EH (cell line): ENCODE results near the gene SPOCK1.

ENCODE experiments used
- DNase-seq: peaks from one replicate; pipeline ENCODE4 v3.0.0-alpha.2; 2015; ENCODE audit warnings: low read depth

SPOCK1 gene

DNA sequence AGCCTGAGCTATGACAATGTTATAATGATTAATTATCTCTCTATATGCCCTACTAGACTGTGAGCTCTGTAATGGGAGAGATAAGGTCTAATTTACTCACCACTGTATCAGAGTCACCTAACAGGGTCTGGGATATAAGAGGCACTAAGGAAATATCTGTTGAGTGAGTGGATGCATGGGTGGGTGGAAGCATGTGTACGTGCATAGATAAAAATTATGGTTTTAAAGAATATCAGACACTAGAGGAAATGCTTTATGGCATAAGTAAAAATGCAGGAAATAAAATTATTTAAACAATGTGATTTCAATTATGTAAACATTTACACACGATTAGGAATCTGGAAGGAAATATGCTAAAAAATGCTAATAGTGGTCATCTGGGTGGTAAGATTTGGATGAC, 137.8 kb downstream of the SPOCK1 start:
- DNase-seq: peak; percentile 81

DNA sequence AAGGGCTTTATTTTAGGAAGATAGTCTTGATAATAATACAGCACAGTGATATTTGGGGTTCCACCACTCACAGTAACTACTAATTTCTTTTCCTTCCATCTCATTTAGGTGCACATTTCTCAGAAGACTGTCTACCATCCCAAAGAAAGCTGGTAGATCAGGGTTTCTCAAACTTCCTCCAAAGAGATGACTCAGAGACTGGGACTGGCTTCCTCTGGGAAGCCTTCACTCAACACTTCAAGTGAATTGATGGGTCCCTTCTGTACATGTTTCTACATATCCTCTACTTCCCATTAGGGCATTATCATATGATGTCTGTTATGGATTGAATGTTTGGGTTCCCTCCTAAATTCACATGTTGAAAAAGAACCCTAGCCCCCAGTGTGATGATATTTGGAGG, 138.5 kb downstream of the SPOCK1 start:
- DNase-seq: peak; percentile 49

DNA sequence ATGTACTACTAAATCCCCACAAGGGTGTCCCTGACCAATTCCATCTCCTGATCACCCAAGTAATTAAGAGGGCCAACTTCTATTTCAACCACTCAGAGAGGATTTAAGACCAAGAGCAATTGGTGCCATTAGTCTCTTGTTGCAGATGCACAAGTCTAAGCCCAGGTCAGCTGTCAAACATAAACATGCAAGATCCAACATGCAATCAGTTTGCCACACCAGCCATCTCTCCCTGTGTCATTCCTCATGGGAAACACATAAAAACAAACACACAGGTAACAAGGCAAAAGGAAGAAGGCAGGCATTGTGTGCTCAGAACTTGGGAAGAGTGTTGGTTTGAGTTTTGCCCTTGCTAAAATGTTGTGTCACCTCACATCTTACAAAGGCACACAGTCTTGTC, 139.2 kb downstream of the SPOCK1 start:
- no peak for DNase-seq

DNA sequence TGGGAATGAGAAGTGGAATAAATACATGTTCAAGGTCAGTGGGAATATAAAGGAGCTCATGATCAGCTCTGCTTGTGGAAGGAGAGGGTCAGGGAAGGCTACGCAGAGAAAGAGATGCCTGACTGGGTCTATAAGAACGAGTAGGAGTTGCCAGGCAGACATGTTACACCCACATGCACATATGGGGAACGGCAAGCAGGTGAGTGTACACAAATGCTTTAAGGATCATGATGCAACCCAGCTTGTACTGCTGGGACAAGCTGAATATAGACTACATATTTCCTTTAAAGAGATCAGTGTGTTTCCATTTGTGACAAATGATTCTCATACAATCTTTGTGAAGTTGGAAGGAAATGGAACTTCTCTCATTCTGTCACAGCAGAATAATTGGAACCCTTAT, 141.7 kb downstream of the SPOCK1 start:
- DNase-seq: no peak

DNA sequence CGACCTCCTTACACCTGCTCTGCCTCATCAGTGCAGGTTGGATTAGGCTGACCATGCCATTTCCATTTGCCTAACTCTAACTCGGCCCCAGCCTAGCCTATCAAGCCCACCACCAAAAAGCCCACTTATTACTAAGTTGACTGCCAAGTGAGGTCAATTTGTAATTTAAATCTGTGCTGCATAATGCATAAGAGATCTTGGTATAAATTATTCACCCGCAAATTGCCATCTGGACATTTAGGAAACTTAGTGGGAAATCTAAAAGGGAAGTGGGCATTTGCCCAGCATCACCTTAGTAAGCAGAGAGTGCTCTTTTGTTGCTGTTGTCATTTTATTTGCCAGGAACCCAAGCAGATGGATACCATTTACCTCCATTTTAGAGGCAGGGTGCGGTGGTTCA, 143.0 kb downstream of the SPOCK1 start:
- no peak for DNase-seq

DNA sequence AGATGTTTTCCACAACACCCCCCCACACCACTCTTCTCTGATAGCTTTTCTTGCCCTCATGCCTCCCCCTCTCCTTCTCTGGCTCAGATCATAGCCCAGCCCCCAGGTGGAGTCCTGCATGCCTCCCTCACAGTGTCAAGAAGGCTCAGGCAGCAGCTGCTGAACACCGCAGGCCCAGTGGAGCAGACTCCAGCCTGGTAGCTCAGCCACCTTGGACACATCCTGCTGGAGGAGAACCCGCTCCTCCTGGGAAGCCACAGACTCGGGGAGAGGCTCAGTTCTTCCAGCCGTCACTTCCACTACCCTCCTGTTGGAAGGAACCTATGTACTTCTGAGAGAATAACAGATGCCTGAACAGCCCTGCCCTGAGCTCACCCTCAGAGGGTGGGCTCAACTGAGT, 143.4 kb downstream of the SPOCK1 start:
- DNase-seq: no peak

DNA sequence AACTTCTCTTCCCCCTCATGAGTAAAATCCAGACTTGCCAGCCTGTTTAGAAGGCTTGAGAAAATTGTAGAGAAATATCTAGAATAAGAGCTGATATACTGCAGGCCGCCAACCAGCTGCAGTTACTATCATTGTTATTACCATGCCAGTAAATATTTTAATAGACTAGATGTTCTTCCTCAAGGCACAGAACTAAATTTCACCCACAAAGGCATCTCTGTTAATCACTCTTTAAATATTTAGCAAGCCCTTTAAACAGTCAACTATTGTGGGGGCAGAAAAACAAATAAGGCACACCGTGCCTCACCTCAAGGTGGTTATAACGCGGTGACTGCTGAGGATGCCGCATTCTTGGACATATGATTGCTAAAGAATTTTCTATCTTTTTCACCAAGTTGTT, 147.0 kb downstream of the SPOCK1 start:
- peak; percentile 9 for DNase-seq

DNA sequence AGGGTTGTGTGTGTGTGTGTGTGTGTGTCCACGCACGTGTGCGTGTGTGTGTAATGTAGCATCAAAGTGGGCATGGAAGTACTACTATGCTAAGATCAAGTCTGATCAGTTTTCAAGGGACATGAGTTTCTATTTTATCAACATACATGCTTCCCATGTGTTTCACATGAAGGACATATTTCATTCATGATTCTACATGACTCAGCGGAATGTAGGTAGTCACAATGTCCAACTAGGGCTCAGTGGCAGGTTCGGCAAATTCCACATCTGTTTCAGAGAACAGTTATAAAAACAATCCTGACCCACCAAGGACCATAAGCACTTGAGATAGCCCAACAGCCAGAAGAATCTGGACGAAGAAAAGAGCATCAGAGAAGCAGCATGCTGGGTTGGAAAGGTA, 148.3 kb downstream of the SPOCK1 start:
- DNase-seq: peak; percentile 7

DNA sequence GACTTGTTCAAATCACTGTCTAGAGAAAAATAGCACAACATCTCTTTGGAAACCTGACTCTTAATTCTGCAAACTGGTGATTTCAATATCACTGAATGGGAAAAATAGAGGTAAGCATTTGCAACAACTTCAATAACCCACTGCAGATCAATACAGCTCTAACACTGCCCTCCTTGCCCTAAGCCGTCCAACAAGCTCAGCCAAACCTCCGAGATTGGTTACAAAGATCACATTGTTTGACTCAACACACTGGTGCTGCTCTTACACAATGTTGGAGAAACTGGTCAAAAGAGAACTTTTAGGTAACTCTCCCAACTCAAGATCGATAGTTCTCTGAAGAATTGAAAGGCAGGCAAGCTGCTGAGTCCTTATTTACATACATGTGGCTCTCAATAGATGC, 150.4 kb downstream of the SPOCK1 start:
- no peak for DNase-seq

DNA sequence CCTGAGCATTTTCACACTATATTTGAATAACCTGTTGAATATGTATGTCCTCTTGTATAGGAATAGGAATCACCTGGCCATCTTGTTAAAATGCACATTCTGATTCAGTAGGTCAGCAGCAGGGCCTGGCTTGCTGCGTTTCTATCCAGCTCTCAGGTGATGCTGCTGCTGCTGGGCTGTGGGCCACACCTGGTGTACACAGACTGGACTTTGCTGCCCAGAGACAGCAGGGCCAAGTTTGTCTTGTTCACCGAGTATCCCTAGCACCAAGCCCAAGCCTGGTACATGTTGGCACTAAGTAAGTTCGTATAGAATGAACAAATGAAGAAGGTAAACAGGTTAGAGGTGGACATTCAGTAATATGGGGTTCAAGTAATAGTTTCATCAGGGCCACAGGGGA, 151.3 kb downstream of the SPOCK1 start:
- no peak for DNase-seq

DNA sequence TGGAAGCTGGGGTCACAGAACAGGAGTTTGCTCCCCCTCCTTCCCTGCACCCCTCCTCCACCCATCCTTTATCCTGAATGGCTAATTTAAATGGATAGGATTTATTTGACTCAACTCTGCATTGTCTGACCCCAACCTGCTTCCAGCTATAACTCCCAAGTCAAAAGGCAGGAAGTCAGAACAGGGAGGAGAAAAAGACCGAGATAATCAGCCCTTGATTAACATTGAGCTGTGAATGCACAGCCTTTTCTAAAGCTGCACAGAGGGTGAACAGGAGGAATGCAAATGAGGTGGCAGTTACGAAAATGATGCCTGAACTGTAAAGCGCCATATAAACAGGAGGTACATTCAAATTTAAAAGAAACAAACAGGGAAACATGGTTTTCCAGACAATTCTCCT, 152.8 kb downstream of the SPOCK1 start:
- no peak for DNase-seq

DNA sequence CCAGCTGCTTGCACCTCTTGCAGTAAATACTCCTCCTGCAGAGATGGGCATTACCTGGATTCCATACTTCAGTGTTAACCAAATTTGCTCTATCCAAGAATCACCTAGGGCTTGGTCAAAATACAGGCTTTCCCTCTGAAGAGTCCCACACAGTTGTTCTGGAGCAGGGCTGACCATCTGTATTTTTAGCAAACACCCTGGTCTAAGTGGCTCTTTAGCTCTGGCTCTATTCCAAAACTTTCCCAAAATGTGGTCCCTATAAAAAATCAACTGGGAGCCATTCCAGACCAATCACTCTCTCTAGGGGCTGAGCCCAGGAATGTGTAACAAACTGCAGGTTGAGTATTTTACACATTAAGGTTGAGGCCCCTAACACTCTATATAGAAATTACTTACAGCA, 153.7 kb downstream of the SPOCK1 start:
- no peak for DNase-seq

DNA sequence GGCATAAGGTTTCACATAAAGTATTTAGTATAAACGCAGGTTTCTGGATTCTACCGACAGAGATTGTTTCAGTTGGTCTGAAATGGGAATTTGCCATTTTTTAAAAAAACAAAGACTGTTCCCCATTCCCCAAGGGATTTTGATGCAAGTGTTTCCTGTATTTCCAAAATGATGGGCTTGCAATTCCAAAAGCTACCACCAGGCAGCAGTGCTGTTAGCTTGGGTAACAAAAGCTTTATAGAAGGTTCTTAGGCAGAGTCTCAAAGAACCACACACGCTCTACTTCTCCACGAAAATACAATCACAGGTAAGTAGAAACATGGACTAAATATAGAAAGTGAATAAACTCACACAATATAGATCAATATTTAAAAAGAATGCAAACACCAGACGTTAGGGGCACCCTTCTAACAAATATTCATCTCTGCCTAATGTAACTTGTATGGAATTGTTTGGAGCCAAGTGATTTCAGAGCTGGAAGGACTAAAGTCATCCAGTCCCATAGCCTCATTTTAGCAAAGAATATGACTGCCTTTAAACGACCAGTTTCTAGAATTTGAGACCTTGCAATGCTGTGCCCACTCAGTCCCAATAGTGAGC, 154.3 kb downstream of the SPOCK1 start:
- peak; percentile 70 for DNase-seq

DNA sequence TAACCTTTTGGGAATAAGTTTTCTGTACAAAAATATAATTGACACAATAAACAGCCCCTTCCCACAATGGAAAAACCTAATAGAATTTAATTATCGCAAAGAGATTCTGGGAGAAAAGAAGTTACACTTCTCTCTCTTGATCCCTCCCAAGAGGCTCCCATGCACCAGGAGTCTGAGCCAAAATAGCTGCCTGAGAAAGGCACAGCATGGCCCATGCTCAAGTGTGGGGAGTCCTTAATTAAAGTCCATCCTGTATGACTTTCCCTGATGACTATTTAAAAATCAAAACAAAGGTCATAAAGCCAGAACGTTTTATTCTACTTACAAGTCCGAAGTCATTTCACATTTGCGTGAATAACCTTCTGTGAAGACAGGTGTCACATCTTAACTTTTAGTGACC, 155.1 kb downstream of the SPOCK1 start:
- DNase-seq: no peak

DNA sequence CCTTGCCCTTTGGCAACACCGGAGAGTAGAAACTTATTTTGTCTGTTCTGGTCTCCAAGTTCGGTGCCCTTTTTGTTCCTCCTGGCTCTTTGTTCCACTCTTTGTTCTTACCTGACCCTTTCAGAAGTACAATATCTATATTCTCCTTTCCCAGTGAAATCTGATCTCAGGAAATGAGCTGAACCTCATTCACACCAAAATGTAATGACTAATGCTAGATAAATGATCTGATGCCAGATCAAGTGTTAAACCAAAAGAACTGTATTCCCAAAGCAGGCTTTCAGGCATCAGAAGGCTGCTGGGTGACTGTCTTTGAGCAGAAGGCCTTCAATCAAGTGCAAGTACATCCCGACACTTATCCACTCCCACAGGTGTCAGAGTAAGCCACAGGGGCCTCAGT, 156.4 kb downstream of the SPOCK1 start:
- peak; percentile 46 for DNase-seq

DNA sequence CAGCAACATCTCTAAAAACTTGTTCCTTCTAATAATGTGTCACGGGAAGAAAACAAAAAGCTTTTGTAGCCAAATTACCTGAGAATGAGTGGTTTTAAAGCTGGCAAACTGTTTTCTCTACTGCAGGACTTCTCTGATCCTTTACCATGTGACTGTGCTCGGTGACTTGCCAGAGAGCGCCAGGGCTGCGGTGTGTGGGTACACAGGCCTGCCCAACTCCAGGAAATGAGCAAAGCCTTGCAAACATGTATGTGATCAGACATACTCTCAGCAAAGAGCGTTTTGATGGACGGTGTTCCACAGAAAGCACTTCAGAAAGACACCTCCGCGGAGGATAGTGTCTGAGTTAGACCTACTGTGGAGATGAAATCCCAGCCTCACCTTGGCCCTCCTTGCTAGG, 157.3 kb downstream of the SPOCK1 start:
- DNase-seq: no peak

DNA sequence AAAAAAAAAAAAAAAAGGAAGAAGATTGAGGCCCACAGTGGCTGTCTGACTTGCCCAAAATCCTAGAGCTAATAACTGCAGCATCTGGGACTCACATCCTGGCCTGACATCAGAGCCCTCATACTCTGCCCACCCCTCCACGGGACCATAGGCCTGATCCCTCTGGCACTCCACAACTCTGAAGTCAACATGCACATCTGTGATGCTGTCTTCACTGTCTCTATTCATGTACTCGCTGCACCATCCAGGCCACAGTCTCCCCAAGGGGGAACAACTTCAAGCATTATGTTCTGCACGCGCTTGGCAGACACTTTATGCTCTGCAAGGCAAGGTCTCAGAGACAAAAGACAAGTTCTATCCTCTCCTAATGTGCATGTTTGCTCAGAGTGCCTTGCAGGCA, 158.2 kb downstream of the SPOCK1 start:
- DNase-seq: no peak

DNA sequence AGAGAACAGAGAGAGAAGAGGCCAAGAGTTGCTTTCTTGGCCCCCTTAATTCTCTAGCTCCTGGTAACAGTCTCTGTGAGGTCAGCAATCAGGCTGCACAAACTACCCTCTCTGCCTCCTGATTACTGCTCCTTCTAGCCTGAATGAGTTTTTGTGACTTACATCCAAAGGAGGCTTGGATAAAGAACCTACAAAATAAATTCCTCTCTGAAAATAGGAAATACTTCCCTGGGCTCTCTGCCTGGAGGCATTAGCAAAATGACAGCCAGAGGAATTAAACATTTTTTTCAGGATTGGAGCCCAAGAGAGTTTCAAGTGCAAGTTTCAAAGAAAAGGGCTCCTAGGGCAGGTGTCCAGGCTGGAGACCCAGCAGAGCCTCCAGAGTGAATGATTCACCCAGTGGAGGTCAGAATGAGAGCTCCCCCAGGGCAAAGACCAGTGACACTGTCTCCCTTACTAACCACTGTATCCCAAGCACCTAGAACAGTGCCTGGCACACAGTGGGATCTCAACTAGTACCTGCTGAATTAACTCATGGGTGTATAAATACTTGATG, 162.5 kb downstream of the SPOCK1 start:
- DNase-seq: no peak

DNA sequence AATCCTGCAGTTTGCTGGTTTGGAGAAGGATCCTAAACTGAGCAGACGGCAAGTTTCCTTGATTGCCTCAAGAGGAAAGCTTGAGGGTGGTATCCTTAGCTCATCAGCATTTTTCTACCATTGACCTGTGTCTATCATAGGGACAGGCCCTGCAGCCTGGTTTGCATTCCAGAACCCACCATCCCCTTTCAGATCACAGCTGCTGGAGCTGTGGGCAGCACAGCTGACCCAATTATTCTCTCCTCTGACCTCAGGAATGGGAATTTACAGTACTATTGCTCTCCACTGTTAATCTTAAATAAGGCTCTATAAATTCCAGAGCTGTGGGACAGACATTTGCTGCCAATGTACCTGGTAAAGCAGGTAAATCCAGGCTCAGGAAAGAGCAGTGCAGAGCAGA, 163.0 kb downstream of the SPOCK1 start:
- no peak for DNase-seq

DNA sequence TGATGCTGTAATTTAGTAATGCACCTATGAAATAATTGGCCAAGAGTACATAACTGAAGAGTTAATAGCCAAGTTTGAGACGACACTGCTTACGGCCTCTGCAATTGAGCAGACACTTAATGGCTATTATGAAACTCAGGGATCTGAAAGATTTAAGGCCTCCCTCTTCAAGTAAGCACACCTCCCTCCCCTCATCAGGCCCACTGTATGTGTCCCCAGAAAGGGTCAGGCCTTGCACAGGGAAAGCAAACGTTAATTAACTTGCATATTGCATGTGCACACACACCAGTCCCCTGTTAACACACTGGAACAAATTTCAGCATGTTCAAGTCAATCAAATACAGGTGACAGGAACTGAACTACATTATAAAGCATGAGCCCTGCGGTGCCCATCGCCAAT, 163.6 kb downstream of the SPOCK1 start:
- no peak for DNase-seq

DNA sequence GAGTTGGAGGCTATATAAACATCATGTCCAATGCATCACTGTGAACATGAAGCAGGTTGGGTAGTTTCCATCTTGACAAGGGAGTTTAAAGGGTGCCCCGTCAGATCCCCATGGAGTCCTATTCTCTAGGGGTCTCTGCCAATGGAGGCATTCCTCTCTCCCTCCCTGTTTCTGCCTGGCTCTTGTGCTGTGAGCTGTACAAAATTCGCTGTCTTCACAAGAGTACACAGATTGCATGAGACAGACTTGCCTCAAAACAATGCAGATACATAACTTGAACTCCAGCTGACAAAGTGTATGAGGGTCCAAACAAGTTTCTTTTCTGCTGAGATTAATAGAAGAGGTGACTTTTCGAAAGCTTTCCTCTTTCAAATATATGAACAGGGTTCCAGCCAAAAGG, 165.2 kb downstream of the SPOCK1 start:
- DNase-seq: no peak

DNA sequence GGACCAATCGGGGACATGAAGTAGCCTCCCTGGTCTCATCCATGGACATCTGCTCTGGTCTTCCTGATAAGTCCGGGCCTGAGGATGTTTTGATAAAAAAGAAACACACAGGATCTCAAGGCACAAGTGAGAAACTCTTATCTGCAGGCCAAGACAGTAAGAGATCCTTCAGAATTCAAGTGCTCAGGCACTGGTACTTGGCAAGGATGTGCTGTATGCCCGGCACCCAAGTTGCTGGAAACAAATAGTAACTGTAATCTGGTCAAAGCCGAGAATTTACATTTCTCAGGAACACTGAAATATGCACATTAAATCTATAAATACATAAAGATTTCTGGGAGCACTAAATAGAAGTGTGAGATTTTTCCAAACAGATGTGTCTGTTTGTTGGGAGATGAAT, 165.7 kb downstream of the SPOCK1 start:
- DNase-seq: no peak

DNA sequence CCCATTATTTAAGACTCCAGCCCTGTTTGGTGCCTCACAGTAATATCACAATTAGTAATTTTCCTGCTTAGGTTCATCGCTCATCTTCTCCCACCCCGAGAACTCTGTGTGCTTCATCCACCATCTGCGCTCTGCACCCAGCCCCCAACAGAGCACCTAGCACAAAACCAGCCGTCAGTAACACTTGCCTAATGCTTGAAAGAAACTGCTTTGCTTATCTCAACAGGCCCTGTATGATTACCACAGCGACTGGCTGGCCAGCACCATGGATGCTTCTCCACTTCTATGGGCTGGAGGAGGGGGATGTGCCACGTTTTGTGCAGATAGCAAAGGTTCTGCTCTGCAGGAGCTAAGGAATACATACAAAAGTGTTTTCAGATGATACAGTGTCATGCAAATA, 166.8 kb downstream of the SPOCK1 start:
- no peak for DNase-seq

DNA sequence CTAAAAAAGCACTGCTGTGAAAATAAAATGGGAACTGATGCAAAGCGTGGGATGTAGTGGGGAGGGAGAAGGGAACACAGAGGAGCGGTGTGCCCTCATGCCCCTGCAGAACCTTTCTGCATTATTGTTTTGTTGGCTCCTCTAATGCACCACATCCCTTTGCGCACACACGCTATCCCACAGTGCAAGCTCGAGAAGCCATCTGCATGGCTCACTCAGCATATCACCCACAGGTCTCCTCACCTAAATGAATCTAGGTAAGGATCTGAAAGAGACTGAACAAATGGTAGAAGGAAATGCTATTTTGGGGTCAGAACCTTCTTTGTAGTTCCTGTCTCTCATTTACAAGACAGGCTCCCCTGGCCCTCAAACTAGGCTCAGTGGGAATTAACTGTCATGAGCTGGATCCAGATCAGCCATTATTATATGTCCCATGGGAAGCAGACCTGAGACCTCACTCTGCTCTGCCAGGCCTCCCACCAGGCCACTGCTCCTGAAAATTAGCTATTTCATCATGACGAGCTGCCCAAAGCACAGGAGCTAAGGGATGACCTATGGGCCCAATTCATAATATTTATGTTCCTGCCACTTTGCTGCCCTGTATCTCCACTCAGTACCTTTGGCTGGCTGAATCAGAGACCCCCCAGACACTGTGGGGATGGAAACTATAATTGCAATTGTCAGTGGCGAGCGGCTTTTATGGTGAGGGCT, 169.4 kb downstream of the SPOCK1 start:
- DNase-seq: no peak
